Transverse colon (tissue), 4 donors: ENCODE results near the gene CFAP92. TPM values are rescaled to one million over a fixed set of nuclear protein-coding genes. Genes with fewer than 3 reads are reported as not detected.

Source experiments
- DNase-seq: peaks from one replicate; pipeline ENCODE4 v3.0.0-alpha.2; 2019
- H3K27ac ChIP-seq, 4 donors: fragments of 200-600 bp; sonication (generic); 2 replicates each; pipeline ENCODE4 v1.5.1; 2016 to 2018; ENCODE audit warnings: inconsistent platforms in 4 of 4
- H3K27me3 ChIP-seq: fragments of 200-600 bp; sonication (generic); 2 replicates; pipeline ENCODE4 v1.5.1; 2017; ENCODE audit warnings: inconsistent platforms
- H3K36me3 ChIP-seq, 4 donors: fragments of 200-600 bp; sonication (generic); 2 replicates each; pipeline ENCODE4 v1.5.1; 2017 to 2019; ENCODE audit warnings: inconsistent platforms in 4 of 4
- H3K4me1 ChIP-seq, 4 donors: fragments of 200-600 bp; sonication (generic); 2 replicates each; pipeline ENCODE4 v1.5.1; 2017 to 2020; ENCODE audit warnings: inconsistent platforms in 4 of 4
- H3K4me3 ChIP-seq, 4 donors: fragments of 200-600 bp; sonication (generic); 1 replicate in 1 of 4; 2 replicates in 3 of 4; pipeline versions ENCODE4 v1.5.1 to v1.6.1; 2017 to 2019; ENCODE audit warnings: inconsistent platforms in 4 of 4
- H3K9me3 ChIP-seq, 2 donors: fragments of 200-600 bp; sonication (generic); 2 replicates each; pipeline ENCODE4 v1.5.1; 2017 to 2019; ENCODE audit warnings: inconsistent platforms in 2 of 2
- EP300 ChIP-seq: sonication (generic); formaldehyde crosslinking; IDR thresholded peaks from one replicate; pipeline ENCODE4 v1.6.1; 2017; ENCODE audit warnings: antibody characterized with exemption, low read depth
- POLR2A ChIP-seq: fragments of 450-650 bp; IDR thresholded peaks from one replicate; pipeline ENCODE4 v1.6.1; 2016; ENCODE audit warnings: antibody characterized with exemption, mild to moderate bottlenecking, moderate library complexity
- POLR2AphosphoS5 ChIP-seq, 3 donors: sonication (generic); formaldehyde crosslinking; IDR thresholded peaks; one replicate each; pipeline ENCODE4 v1.6.1; 2016; ENCODE audit warnings: antibody characterized with exemption in 3 of 3
- WGBS, 2 donors: methylation state at CpG; one replicate each; pipeline ENCODE4 v1.1.5; 2018; ENCODE audit warnings: low coverage in 1 of 2; 5-methylcytosine and 5-hydroxymethylcytosine counted together
- in situ Hi-C, 4 donors: fragments of 200-750 bp; cut with MboI; loops; one replicate each; pipeline versions ENCODE4 v1.15.0 to v1.15.1; 2017; ENCODE audit warnings: low sequenced_read_pairs in 3 of 4, low pct_ligation_motif_present in 1 of 4, low pct_unique_long_range_greater_than_20kb in 1 of 4
- intact Hi-C: fragments of 100-400 bp; cut with DNase I; formaldehyde crosslinking; loops from one replicate; pipeline ENCODE4 v1.15.1; 2023; ENCODE audit warnings: low total_unique reads
- total RNA-seq, 4 donors: library from RNA; depleted of rRNA; stranded (reverse); fragments of >200 nt; gene quantifications; one replicate each; pipeline ENCODE4 v1.1.0, GENCODE V29; 2016
- TF ChIP-seq, protein P1 (sequence below), 5 experiments: fragments of 200-600 bp in 3 of 5; fragments of 450-650 bp in 2 of 5; sonication (generic) in 3 of 5; IDR thresholded peaks; 1 replicate in 2 of 5; 2 replicates in 3 of 5; pipeline ENCODE4 v1.5.1; 2016 to 2017; ENCODE audit warnings: antibody characterized with exemption in 5 of 5, inconsistent platforms in 3 of 5, mild to moderate bottlenecking in 2 of 5, moderate library complexity in 1 of 5

The CFAP92 gene
- total RNA-seq, 4 donors from 2014 or later: 0.95 to 1.2 TPM; not detected in 2

DNA sequence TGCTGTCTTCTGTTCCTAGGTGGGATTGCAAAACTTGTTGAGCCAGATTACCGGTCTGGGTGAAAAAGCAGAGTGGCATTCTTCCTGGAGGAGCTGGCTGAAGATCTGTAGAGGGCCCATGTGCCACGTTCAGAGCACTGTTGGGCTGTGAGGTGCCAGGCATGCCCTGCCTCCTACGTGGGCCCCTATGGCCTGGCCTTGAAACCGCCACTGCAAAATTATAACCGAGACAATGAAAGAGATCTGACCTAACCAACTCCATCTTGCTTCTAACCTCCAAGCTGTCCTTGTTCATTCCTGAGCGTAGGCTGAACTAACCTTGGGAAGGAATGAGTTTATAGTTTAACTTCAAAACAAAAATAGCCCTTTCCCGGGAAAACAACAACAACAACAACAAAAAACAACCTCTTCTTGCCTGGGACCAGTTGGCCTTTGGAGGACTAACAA is 115.8 kb downstream of the CFAP92 start:
- in situ Hi-C loops: no loop called here
- WGBS, 2 donors: 76 to 81% methylated on average over 7 of the region's 7 CpGs
- H3K4me1 ChIP-seq: peaks cover 14 to 39% (median 27%) of the 10 kb centered on the region in 4 donors
- no peaks in the 10 kb centered on the region for H3K36me3 ChIP-seq
- H3K4me3 ChIP-seq: peak overlapping the region in 2 of 4 donors; percentile 70 to 71
- H3K9me3 ChIP-seq: no peaks in the 10 kb centered on the region
- peak overlapping the region; percentile 92 to 99 (median 93) for H3K27ac ChIP-seq
- no peaks in the 10 kb centered on the region for H3K27me3 ChIP-seq
- intact Hi-C loops: no loop called here
- TF ChIP-seq, protein P1, sequence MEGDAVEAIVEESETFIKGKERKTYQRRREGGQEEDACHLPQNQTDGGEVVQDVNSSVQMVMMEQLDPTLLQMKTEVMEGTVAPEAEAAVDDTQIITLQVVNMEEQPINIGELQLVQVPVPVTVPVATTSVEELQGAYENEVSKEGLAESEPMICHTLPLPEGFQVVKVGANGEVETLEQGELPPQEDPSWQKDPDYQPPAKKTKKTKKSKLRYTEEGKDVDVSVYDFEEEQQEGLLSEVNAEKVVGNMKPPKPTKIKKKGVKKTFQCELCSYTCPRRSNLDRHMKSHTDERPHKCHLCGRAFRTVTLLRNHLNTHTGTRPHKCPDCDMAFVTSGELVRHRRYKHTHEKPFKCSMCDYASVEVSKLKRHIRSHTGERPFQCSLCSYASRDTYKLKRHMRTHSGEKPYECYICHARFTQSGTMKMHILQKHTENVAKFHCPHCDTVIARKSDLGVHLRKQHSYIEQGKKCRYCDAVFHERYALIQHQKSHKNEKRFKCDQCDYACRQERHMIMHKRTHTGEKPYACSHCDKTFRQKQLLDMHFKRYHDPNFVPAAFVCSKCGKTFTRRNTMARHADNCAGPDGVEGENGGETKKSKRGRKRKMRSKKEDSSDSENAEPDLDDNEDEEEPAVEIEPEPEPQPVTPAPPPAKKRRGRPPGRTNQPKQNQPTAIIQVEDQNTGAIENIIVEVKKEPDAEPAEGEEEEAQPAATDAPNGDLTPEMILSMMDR (IDR thresholded peaks at IDR 0.05): no peak
- no peak for TF ChIP-seq POLR2AphosphoS5 (IDR thresholded peaks at IDR 0.05)
- no peak for TF ChIP-seq POLR2A
- TF ChIP-seq EP300: no peak
- DNase-seq: no peak

DNA sequence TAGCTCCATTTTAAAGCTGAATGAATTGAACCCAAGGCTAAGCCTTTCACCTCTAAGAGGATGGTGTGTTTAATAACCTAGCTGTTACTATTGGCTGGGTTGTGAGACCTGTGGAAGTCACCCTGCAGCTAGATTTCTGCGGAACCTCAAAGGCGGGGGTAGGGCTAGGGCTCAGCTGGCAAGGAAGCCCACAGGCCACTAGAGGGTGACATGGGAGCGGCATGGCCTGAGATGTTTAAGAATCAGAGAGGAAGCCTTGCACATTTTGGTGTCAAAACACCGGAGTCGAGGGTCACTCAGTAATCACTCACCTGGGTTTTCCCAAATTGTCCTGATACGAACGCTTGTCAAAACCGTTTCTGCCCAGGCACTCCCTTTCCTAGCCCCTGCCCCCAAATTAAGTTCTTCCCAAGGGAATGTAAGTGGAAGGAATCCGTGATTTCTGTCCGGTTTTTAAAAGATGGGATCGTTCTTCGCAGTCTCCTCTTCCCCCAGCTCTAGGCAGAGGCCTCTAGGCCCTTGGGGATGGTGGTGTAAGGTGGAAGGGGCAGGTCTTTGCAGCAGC is 118.2 kb downstream of the CFAP92 start:
- TF ChIP-seq, protein P1 (IDR thresholded peaks at IDR 0.05): peak in 3 of 5 experiments; percentile 17 to 24 (median 21)
- TF ChIP-seq POLR2A (no peak), POLR2AphosphoS5 (IDR thresholded peaks at IDR 0.05) (no peak)
- intact Hi-C loops: no loop called here
- 46% methylated on average over 12 of the region's 12 CpGs; no CpG with 5 or more reads in 1 of the 2 donors for WGBS, 2 donors
- H3K4me3 ChIP-seq: no peak overlapping the region
- no peak overlapping the region for H3K27ac ChIP-seq
- peaks cover 13 to 20% (median 17%) of the 10 kb centered on the region in 4 donors for H3K4me1 ChIP-seq
- peak; percentile 29 for DNase-seq
- H3K36me3 ChIP-seq: no peaks in the 10 kb centered on the region
- H3K27me3 ChIP-seq: no peaks in the 10 kb centered on the region
- no peaks in the 10 kb centered on the region for H3K9me3 ChIP-seq
- in situ Hi-C loops: no loop called here

DNA sequence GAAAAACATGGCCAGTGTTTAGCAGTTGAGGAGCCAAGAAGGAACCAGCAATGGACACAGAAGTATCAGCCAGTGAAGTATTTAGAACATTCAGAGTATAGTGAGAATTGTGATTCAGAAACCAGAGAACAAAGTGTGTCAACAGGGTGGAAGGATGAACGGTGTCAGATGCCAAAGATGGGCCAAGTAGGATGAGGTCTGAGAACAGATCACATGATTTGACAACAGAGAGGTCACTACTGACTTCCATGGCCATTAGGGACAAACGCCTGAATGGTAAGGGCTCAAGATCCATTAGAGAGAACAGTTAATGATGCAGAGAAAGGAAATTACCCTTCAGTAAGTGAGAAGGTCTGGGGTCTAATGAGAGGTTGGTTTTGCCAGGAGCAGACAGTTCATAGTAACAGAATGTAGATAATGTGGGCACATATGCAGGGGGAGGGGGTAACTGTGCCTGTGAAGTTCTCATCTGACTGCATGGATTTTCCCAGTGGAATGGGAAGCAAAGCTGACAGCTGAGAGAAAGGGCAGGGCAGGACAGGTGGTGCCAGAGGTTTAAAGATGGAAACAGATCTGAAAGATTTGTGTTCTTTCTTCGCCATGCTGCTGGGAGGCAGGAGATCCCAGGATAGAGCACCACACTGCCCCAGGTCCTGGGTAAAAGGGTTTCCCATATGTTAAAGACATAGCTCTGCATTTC is 119.2 kb downstream of the CFAP92 start:
- H3K9me3 ChIP-seq: no peaks in the 10 kb centered on the region
- DNase-seq: no peak
- H3K36me3 ChIP-seq: no peaks in the 10 kb centered on the region
- no peaks in the 10 kb centered on the region for H3K27me3 ChIP-seq
- no peak for TF ChIP-seq POLR2A
- no peak overlapping the region for H3K27ac ChIP-seq
- intact Hi-C loops (no loop called here), in situ Hi-C loops (no loop called here)
- H3K4me1 ChIP-seq: peaks cover 6 to 11% (median 8%) of the 10 kb centered on the region in 4 donors
- no peak overlapping the region for H3K4me3 ChIP-seq
- WGBS, 2 donors: 38 to 54% methylated on average over 3 of the region's 3 CpGs

DNA sequence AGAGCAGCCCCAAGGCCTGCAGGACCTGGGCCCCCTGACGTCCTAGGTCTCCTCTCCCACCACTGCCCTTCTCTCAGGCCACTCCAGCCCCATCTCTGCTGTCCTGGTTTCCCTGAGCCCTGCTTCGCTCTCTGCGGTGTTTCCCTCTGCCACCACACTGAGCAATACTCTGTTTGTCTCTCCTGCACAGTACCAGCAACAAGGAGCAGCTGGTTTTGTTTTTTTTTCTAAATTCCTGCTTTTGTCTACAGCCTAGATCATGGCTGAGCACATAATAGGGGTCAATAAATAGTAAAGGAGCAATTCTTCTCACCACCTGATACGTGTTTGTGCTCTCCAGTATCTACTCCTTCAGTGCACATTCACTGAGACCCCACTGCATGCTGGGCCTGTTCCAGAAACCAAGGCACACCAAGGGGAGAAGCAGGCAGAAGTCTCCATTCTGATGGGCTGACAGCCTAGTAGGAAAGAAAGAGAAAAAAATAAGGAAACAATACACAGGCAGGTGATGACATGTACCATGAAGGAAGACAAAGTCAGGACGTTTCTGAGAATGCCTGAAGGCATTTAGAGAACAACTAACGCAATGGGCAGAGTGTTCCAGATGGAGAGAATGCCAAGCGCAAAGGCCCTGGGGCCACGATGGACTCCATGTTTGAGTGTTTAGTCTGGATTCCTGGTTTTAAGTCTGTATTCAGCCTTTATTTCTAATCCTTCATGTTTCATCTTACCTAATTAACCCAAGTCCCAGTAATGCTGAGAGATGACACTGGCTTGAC is 120.4 kb downstream of the CFAP92 start:
- Histone ChIP-seq H3K4me1 (peaks cover 5 to 9% (median 8%) of the 10 kb centered on the region in 4 donors), H3K36me3 (no peaks in the 10 kb centered on the region), H3K27me3 (no peaks in the 10 kb centered on the region), H3K4me3 (no peak overlapping the region), H3K9me3 (no peaks in the 10 kb centered on the region), H3K27ac (no peak overlapping the region)
- no peak for DNase-seq
- in situ Hi-C loops (no loop called here), intact Hi-C loops (no loop called here)
- WGBS, 2 donors: 65 to 70% methylated on average over 5 to 8 of the region's 8 CpGs
- no peak for TF ChIP-seq POLR2AphosphoS5 (IDR thresholded peaks at IDR 0.05)
- no peak for TF ChIP-seq EP300
- TF ChIP-seq, protein P1 (IDR thresholded peaks at IDR 0.05): no peak
- no peak for TF ChIP-seq POLR2A
